Spleen (tissue), 7 donors: ENCODE data around the gene SH3BGRL2.

Experiments
- POLR2A ChIP-seq, 3 donors: fragments of 450-650 bp; IDR thresholded peaks; one replicate each; pipeline ENCODE4 v1.5.1; 2017; ENCODE audit warnings: antibody characterized with exemption in 3 of 3, mild to moderate bottlenecking in 1 of 3
- POLR2AphosphoS5 ChIP-seq, 3 donors: sonication (generic); formaldehyde crosslinking; IDR thresholded peaks; one replicate each; pipeline ENCODE4 v1.5.1; 2017; ENCODE audit warnings: antibody characterized with exemption in 3 of 3
- TF ChIP-seq, protein P1 (sequence below), 11 experiments: fragments of 200-600 bp in 7 of 11; fragments of 450-650 bp in 4 of 11; sonication (generic) in 4 of 11; IDR thresholded peaks in 8 of 11; conservative IDR thresholded peaks in 3 of 11; 1 replicate in 7 of 11; 2 replicates in 4 of 11; pipeline versions ENCODE4 v1.4.0 to v1.8.0; 2016 to 2021; ENCODE audit warnings: antibody characterized with exemption in 11 of 11, inconsistent platforms in 4 of 11, mild to moderate bottlenecking in 1 of 11
- donor health status: DM: no; HTN: no; CAD: no; lungs with moderate emphysema.
- donor health status: DM: no; HTN: no; CAD: no.
- donor health status: DM: no; HTN: no; CAD: no.

DNA sequence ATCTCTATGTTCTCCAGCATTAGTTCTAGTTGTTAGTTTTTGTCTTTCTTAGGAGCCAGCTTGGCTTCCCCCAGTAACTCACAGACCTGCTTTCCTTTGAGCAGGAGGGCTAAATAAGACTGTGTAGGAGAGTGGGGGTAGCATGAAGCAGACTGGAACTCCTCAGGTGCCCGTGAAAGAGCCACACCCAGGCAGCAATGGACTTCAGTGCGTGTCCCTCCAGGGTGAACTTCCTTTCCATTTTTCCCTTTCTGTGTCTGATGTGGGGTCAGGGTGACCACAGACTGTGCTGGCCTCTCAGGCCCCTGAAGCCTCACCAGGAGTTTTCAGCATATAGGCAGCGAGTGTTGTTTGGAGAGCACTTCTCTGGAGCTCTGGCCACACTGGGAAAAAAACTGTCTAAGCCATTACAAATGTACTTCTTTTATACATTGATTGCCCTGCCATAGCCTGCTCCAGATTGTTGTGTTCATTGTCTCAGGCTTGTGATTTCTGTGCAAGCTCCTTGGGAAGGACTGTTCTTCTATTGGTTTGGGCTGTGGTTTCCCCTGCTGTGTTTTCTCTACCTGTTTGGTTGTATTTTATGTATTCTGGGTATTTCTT is 55.7 kb downstream of the SH3BGRL2 start:
- TF ChIP-seq, protein P1, sequence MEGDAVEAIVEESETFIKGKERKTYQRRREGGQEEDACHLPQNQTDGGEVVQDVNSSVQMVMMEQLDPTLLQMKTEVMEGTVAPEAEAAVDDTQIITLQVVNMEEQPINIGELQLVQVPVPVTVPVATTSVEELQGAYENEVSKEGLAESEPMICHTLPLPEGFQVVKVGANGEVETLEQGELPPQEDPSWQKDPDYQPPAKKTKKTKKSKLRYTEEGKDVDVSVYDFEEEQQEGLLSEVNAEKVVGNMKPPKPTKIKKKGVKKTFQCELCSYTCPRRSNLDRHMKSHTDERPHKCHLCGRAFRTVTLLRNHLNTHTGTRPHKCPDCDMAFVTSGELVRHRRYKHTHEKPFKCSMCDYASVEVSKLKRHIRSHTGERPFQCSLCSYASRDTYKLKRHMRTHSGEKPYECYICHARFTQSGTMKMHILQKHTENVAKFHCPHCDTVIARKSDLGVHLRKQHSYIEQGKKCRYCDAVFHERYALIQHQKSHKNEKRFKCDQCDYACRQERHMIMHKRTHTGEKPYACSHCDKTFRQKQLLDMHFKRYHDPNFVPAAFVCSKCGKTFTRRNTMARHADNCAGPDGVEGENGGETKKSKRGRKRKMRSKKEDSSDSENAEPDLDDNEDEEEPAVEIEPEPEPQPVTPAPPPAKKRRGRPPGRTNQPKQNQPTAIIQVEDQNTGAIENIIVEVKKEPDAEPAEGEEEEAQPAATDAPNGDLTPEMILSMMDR (IDR thresholded peaks at IDR 0.05 in 8 of 11, conservative IDR thresholded peaks at IDR 0.05 in 3 of 11), result no peak
- TF ChIP-seq POLR2A (IDR thresholded peaks at IDR 0.05) (no peak), POLR2AphosphoS5 (IDR thresholded peaks at IDR 0.05) (no peak)
